Caco-2 (cell line): Measurements from ENCODE around the gene STX8. TPM values are rescaled to one million over a fixed set of nuclear protein-coding genes. Genes with fewer than 3 reads are reported as not detected.

ENCODE experiments used
- BruUV-seq: library from RNA; stranded (reverse); fragments of 400-500 nt; replicated peaks from 2 replicates; lab custom pipeline; 2021; lab: Mats Ljungman, UMichigan
- CTCF ChIA-PET: fragments of 300-600 bp; sonication (Branson Sonifier 250); formaldehyde crosslinking; loops from one replicate; lab custom pipeline; 2022; ENCODE audit warnings: antibody characterized with exemption; lab: Charles Lee
- POLR2A ChIA-PET: fragments of 300-600 bp; sonication (Branson Sonifier 250); formaldehyde crosslinking; loops from one replicate; lab custom pipeline; 2022; ENCODE audit warnings: antibody characterized with exemption; lab: Charles Lee
- DNase-seq, 2 experiments: peaks; one replicate each; pipeline versions ENCODE4 v3.0.0 to v3.0.0-alpha.2; 2020 to 2022
- H3K27me3 ChIP-seq: replicated peaks from 2 replicates; pipeline ENCODE4 v1.6.0; 2011; ENCODE audit warnings: low read length; ENCODE audit not compliant: control insufficient read depth, insufficient read depth
- H3K36me3 ChIP-seq: 2 replicates; pipeline ENCODE4 v1.5.1; 2011; ENCODE audit warnings: low read length; ENCODE audit not compliant: control insufficient read depth, insufficient read depth
- H3K4me1 ChIP-seq: fragments of 250-450 bp; sonication (Bioruptor Pico); 2 replicates; pipeline ENCODE4 v1.5.1; 2020; ENCODE audit warnings: mild to moderate bottlenecking
- H3K4me3 ChIP-seq: 2 replicates; pipeline ENCODE4 v1.5.1; 2011; ENCODE audit warnings: low read depth, mild to moderate bottlenecking, control low read depth, low read length
- H3K9me3 ChIP-seq: fragments of 250-450 bp; sonication (Bioruptor Pico); 2 replicates; pipeline ENCODE4 v1.5.1; 2020; ENCODE audit warnings: mild to moderate bottlenecking, moderate library complexity
- H3K27ac Mint-ChIP-seq: one replicate; pipeline ENCODE4 v1.8.0; 2022; ENCODE audit warnings: mixed read lengths; ENCODE audit not compliant: unreplicated experiment
- H3K27me3 Mint-ChIP-seq: one replicate; pipeline ENCODE4 v1.8.0; 2022; ENCODE audit warnings: mixed read lengths; ENCODE audit not compliant: insufficient read depth, unreplicated experiment
- H3K36me3 Mint-ChIP-seq: one replicate; pipeline ENCODE4 v1.8.0; 2022; ENCODE audit warnings: mild to moderate bottlenecking, mixed read lengths; ENCODE audit not compliant: insufficient read depth, unreplicated experiment
- H3K4me1 Mint-ChIP-seq: one replicate; pipeline ENCODE4 v1.8.0; 2022; ENCODE audit warnings: low read depth, mixed read lengths; ENCODE audit not compliant: unreplicated experiment
- H3K4me3 Mint-ChIP-seq: one replicate; pipeline ENCODE4 v1.8.0; 2022; ENCODE audit warnings: mild to moderate bottlenecking, moderate library complexity, mixed read lengths; ENCODE audit not compliant: unreplicated experiment
- H3K9me3 Mint-ChIP-seq: one replicate; pipeline ENCODE4 v1.8.0; 2022; ENCODE audit warnings: mixed read lengths; ENCODE audit not compliant: unreplicated experiment
- CTCF ChIP-seq, 2 experiments: fragments of 200-600 bp in 1 of 2; IDR thresholded peaks; 1 replicate in 1 of 2; 2 replicates in 1 of 2; pipeline versions ENCODE4 v1.5.1 to v1.8.0; 2011 to 2022; ENCODE audit warnings: antibody characterized with exemption in 1 of 2, control low read depth in 1 of 2, inconsistent platforms in 1 of 2, low read depth in 1 of 2, low read length in 1 of 2, mild to moderate bottlenecking in 1 of 2, moderate library complexity in 1 of 2; ENCODE audit not compliant: insufficient read depth in 1 of 2, severe bottlenecking in 1 of 2, unreplicated experiment in 1 of 2
- intact Hi-C: fragments of 100-400 bp; cut with micrococcal nuclease; formaldehyde crosslinking; loops from one replicate; pipeline ENCODE4 v1.10.0; 2022; ENCODE audit not compliant: unreplicated experiment
- total RNA-seq: library from RNA; stranded (reverse); gene quantifications from 2 replicates; pipeline ENCODE4 v1.2.3, GENCODE V29; 2022

The STX8 gene
- total RNA-seq, 1 experiment from 2014 or later, result 22.6 TPM

- ChIA-PET CTCF (no interaction called here), POLR2A (no interaction called here)
- no peak for DNase-seq
- no peak overlapping the region for H3K4me3 ChIP-seq
- no peaks in the 10 kb centered on the region for H3K27me3 ChIP-seq
- no peak for TF ChIP-seq CTCF (IDR thresholded peaks at IDR 0.05; ENCODE audit: insufficient read depth in 1 of 2, low read depth in 1 of 2, low read length in 1 of 2, severe bottlenecking in 1 of 2, unreplicated experiment in 1 of 2)
- H3K36me3 ChIP-seq, result no peaks in the 10 kb centered on the region
- intact Hi-C loops, result no loop called here
- no peaks in the 10 kb centered on the region for H3K9me3 ChIP-seq
- Mint-ChIP-seq H3K27me3 (no peaks in the 10 kb centered on the region), H3K4me1 (no peaks in the 10 kb centered on the region), H3K27ac (no peak overlapping the region), H3K9me3 (no peaks in the 10 kb centered on the region), H3K36me3 (no peaks in the 10 kb centered on the region), H3K4me3 (no peak overlapping the region)
- H3K4me1 ChIP-seq, result no peaks in the 10 kb centered on the region
- BruUV-seq, result no TSS peak
These were observed 291.7 kb downstream of the STX8 start for GRCh38 chr17:9283909-9284308.

- CTCF ChIA-PET, result no interaction called here
These were observed 295.7 kb downstream of the STX8 start for GRCh38 chr17:9279893-9280292.

GRCh38 chr17:9274973-9275372, 300.6 kb downstream of the STX8 start:
- CTCF ChIA-PET, result no interaction called here
- DNase-seq, result no peak
- POLR2A ChIA-PET, result no interaction called here
- Histone ChIP-seq H3K9me3 (no peaks in the 10 kb centered on the region), H3K4me1 (no peaks in the 10 kb centered on the region), H3K36me3 (no peaks in the 10 kb centered on the region), H3K27me3 (no peaks in the 10 kb centered on the region), H3K4me3 (no peak overlapping the region)
- BruUV-seq, result no TSS peak
- TF ChIP-seq CTCF (IDR thresholded peaks at IDR 0.05; ENCODE audit: insufficient read depth in 1 of 2, low read depth in 1 of 2, low read length in 1 of 2, severe bottlenecking in 1 of 2, unreplicated experiment in 1 of 2), result no peak
- Mint-ChIP-seq H3K4me3 (no peak overlapping the region), H3K4me1 (no peaks in the 10 kb centered on the region), H3K27me3 (no peaks in the 10 kb centered on the region), H3K36me3 (no peaks in the 10 kb centered on the region), H3K9me3 (no peaks in the 10 kb centered on the region), H3K27ac (no peak overlapping the region)
- intact Hi-C loops, result no loop called here

More at GRCh38 chr17:9279893-9280292, 295.7 kb downstream of the STX8 start:
- intact Hi-C loops, result no loop called here
- H3K27me3 ChIP-seq, result no peaks in the 10 kb centered on the region
- H3K4me3 Mint-ChIP-seq, result no peak overlapping the region
- H3K4me1 ChIP-seq, result no peaks in the 10 kb centered on the region
- no TSS peak for BruUV-seq
- no peaks in the 10 kb centered on the region for H3K36me3 Mint-ChIP-seq
- DNase-seq, result no peak
- TF ChIP-seq CTCF (IDR thresholded peaks at IDR 0.05; ENCODE audit: insufficient read depth in 1 of 2, low read depth in 1 of 2, low read length in 1 of 2, severe bottlenecking in 1 of 2, unreplicated experiment in 1 of 2), result no peak
- H3K9me3 Mint-ChIP-seq, result no peaks in the 10 kb centered on the region
- H3K9me3 ChIP-seq, result no peaks in the 10 kb centered on the region
- H3K27me3 Mint-ChIP-seq, result no peaks in the 10 kb centered on the region
- H3K4me1 Mint-ChIP-seq, result no peaks in the 10 kb centered on the region
- POLR2A ChIA-PET, result no interaction called here
- no peaks in the 10 kb centered on the region for H3K36me3 ChIP-seq
- no peak overlapping the region for H3K4me3 ChIP-seq
- no peak overlapping the region for H3K27ac Mint-ChIP-seq
